ENCODE data around the gene CGREF1. TPM values are rescaled to one million over a fixed set of nuclear protein-coding genes. Genes with fewer than 3 reads are reported as not detected.

The CGREF1 gene
- total and polyA plus RNA-seq, 2 donors (not counting 1 experiment from before 2014, with no cell fraction given), result not detected

GRCh38 chr2:27125104-27125503 is 6.2 kb upstream of the CGREF1 start:
- ChIA-PET CTCF (interaction anchor here (0.7 to 2.9 kb wide), 2 partner anchors 9 to 49 kb away, joined by 3 to 19 read pairs; partner anchors contain the start of gene PREB), POLR2A (interaction anchor here (2.2 kb wide), 1 partner anchor 8 kb away, joined by 29 read pairs; the partner anchor contains the start of gene PREB)
- H3K27ac ChIP-seq (ENCODE audit: low read length in 2 of 2), result no peak overlapping the region
- ATAC-seq (ENCODE audit: low read depth) (no peak), DNase-seq (no peak)
- Mint-ChIP-seq H3K9me3 (ENCODE audit: insufficient read depth) (no peaks in the 10 kb centered on the region), H3K27ac (no peak overlapping the region), H3K4me3 (peak overlapping the region; percentile 3), H3K4me1 (peaks cover 15% of the 10 kb centered on the region), H3K27me3 (peaks cover 20% of the 10 kb centered on the region)
- H3K79me2 ChIP-seq (ENCODE audit: control insufficient read depth, insufficient read depth, low read length), result no peaks in the 10 kb centered on the region
- H2AFZ ChIP-seq (ENCODE audit: insufficient read depth, low read depth, low read length, poor library complexity, severe bottlenecking), result no peak overlapping the region
- peaks cover 0 to 7% of the 10 kb centered on the region in 2 experiments for H3K36me3 ChIP-seq (replicated peaks in 1 of 2; ENCODE audit: control extremely low read depth in 1 of 2, control insufficient read depth in 1 of 2, extremely low read depth in 1 of 2, insufficient read depth in 2 of 2, low read length in 1 of 2)
- H3K4me2 ChIP-seq (replicated peaks; ENCODE audit: low read depth, low read length, poor library complexity, severe bottlenecking), result no peak overlapping the region
- peaks cover 12% of the 10 kb centered on the region in 2 donors for H3K4me1 ChIP-seq (ENCODE audit: control insufficient read depth in 2 of 2, insufficient read depth in 2 of 2, low read length in 2 of 2)
- H3K9ac ChIP-seq (ENCODE audit: low read length), result no peak overlapping the region
- no peak for TF ChIP-seq CTCF (IDR thresholded peaks at IDR 0.05)
- TF ChIP-seq EZH2 (IDR thresholded peaks at IDR 0.05; ENCODE audit: borderline replicate concordance, insufficient read depth, low read depth, low read length, poor library complexity, severe bottlenecking), result no peak
- intact Hi-C loops (cut with micrococcal nuclease), result no loop called here
- no peaks in the 10 kb centered on the region for H3K9me3 ChIP-seq (ENCODE audit: control extremely low read depth in 1 of 3, control insufficient read depth in 2 of 3, insufficient read depth in 1 of 3, low read length in 2 of 3)
- H4K20me1 ChIP-seq (ENCODE audit: control insufficient read depth, insufficient read depth, low read length, poor library complexity, severe bottlenecking), result no peaks in the 10 kb centered on the region
- H3K4me3 ChIP-seq (ENCODE audit: control extremely low read depth in 1 of 5, extremely low read depth in 1 of 5, insufficient read depth in 1 of 5, low read depth in 2 of 5, low read length in 4 of 5), result no peak overlapping the region
- WGBS (ENCODE audit: insufficient coverage), result 86% methylated on average over 1 of the region's 3 CpGs
- H3K27me3 ChIP-seq (replicated peaks in 1 of 4; ENCODE audit: control extremely low read depth in 1 of 4, control insufficient read depth in 3 of 4, insufficient read depth in 4 of 4, low read length in 3 of 4), result peaks cover 0 to 4% (median under 1%) of the 10 kb centered on the region in 4 experiments
